OCI-LY3 (cell line): ENCODE data around the gene CEMIP.
"Not testable (repeated sequence)": the region's sequence is repeated elsewhere in the genome, so short reads cannot be mapped to it uniquely, and the experiment has no call there.

ENCODE experiments used
- H2AFZ ChIP-seq: fragments of 200-600, 300-600 bp; shearing (Covaris generic); 2 replicates; pipeline ENCODE4 v1.6.0; 2014; ENCODE audit warnings: antibody characterized with exemption, low read depth, low read length
- H3K27ac ChIP-seq: fragments of 200-600, 300-600 bp; sonication (generic); 2 replicates; pipeline ENCODE4 v1.5.1; 2014; ENCODE audit warnings: mild to moderate bottlenecking, low read length, moderate library complexity, mixed read lengths
- H3K27me3 ChIP-seq: fragments of 200-600, 300-600 bp; sonication (generic); 2 replicates; pipeline ENCODE4 v1.6.1; 2014; ENCODE audit warnings: low read depth, low read length, mixed read lengths
- H3K36me3 ChIP-seq: fragments of 200-600, 300-600 bp; sonication (generic); replicated peaks from 2 replicates; pipeline ENCODE3; 2014; ENCODE audit warnings: low read depth, low read length, mixed read lengths
- H3K4me1 ChIP-seq: fragments of 300-600, 200-600 bp; sonication (generic); 2 replicates; pipeline ENCODE4 v1.6.1; 2014; ENCODE audit warnings: low read length, mixed read lengths
- H3K4me2 ChIP-seq: fragments of 200-600, 300-600 bp; sonication (generic); 2 replicates; pipeline ENCODE4 v1.6.1; 2014; ENCODE audit warnings: low read length, mixed read lengths
- H3K4me3 ChIP-seq: fragments of 300-600, 200-600 bp; sonication (generic); 2 replicates; pipeline ENCODE4 v1.5.1; 2014; ENCODE audit warnings: antibody characterized with exemption, mild to moderate bottlenecking, low read length, moderate library complexity
- H3K79me2 ChIP-seq: fragments of 300-600, 200-600 bp; shearing (Covaris generic); 2 replicates; pipeline ENCODE4 v1.6.1; 2014; ENCODE audit warnings: mild to moderate bottlenecking, low read length, mixed read lengths
- H3K9ac ChIP-seq: fragments of 300-600, 200-600 bp; shearing (Covaris generic); 2 replicates; pipeline ENCODE4 v1.6.0; 2014; ENCODE audit warnings: mild to moderate bottlenecking, low read length, moderate library complexity
- H3K9me3 ChIP-seq: fragments of 200-600, 300-600 bp; shearing (Covaris generic); 2 replicates; pipeline ENCODE4 v1.6.1; 2014; ENCODE audit warnings: low read length, mixed read lengths; ENCODE audit not compliant: insufficient read depth
- H4K20me1 ChIP-seq: fragments of 200-600, 300-600 bp; sonication (generic); 2 replicates; pipeline ENCODE4 v1.6.1; 2016; ENCODE audit warnings: low read length, mixed read lengths; ENCODE audit not compliant: insufficient read depth
- CTCF ChIP-seq: fragments of 200-600, 300-600 bp; sonication (generic); IDR thresholded peaks from 2 replicates; pipeline ENCODE4 v1.5.1; 2014; ENCODE audit warnings: antibody characterized with exemption, low read length, low read depth
- EZH2phosphoT487 ChIP-seq: fragments of 200-600 bp; shearing (Covaris generic); IDR thresholded peaks from 2 replicates; pipeline ENCODE4 v1.6.1; 2018; ENCODE audit warnings: antibody characterized with exemption, mixed run types, low read depth

The CEMIP gene

GRCh38 chr15:80953953-80954778 is 175.0 kb downstream of the CEMIP start:
- Histone ChIP-seq H3K79me2 (no peaks in the 10 kb centered on the region), H3K9ac (no peak overlapping the region), H3K4me2 (no peak overlapping the region), H3K36me3 (peaks cover 33% of the 10 kb centered on the region), H3K4me3 (no peak overlapping the region), H2AFZ (no peak overlapping the region), H3K27ac (no peak overlapping the region), H3K4me1 (peaks cover 2% of the 10 kb centered on the region; the same call in 1 of the 2 replicates), H3K9me3 (no peaks in the 10 kb centered on the region), H3K27me3 (no peaks in the 10 kb centered on the region), H4K20me1 (peaks cover 4% of the 10 kb centered on the region; the same call in 1 of the 2 replicates)
- no peak for TF ChIP-seq EZH2phosphoT487
- TF ChIP-seq CTCF, result no peak

- not testable (repeated sequence) for H3K27ac ChIP-seq, H3K4me3 ChIP-seq, H4K20me1 ChIP-seq, H2AFZ ChIP-seq, H3K4me1 ChIP-seq, H3K9me3 ChIP-seq, H3K4me2 ChIP-seq, H3K9ac ChIP-seq, H3K79me2 ChIP-seq, H3K27me3 ChIP-seq
- peaks cover 38% of the 10 kb centered on the region for H3K36me3 ChIP-seq
Measured at GRCh38 chr15:80955571-80956452, 176.6 kb downstream of the CEMIP start.

- Histone ChIP-seq H3K4me1 (peaks cover 2% of the 10 kb centered on the region; the same call in 1 of the 2 replicates), H3K4me3 (no peak overlapping the region), H3K9ac (no peak overlapping the region), H4K20me1 (peaks cover 4% of the 10 kb centered on the region; the same call in 1 of the 2 replicates), H3K9me3 (no peaks in the 10 kb centered on the region), H3K27ac (no peak overlapping the region), H3K4me2 (no peak overlapping the region), H3K27me3 (no peaks in the 10 kb centered on the region), H3K36me3 (peaks cover 31% of the 10 kb centered on the region), H3K79me2 (no peaks in the 10 kb centered on the region), H2AFZ (no peak overlapping the region)
- no peak for TF ChIP-seq CTCF
- TF ChIP-seq EZH2phosphoT487, result no peak
Measured at GRCh38 chr15:80957556-80957955, 178.4 kb downstream of the CEMIP start.

GRCh38 chr15:80957976-80958375 is 178.8 kb downstream of the CEMIP start:
- Histone ChIP-seq H4K20me1 (peaks cover 4% of the 10 kb centered on the region; the same call in 1 of the 2 replicates), H3K79me2 (no peaks in the 10 kb centered on the region), H3K27me3 (no peaks in the 10 kb centered on the region), H2AFZ (no peak overlapping the region), H3K4me3 (no peak overlapping the region), H3K9ac (no peak overlapping the region), H3K4me2 (no peak overlapping the region), H3K36me3 (peaks cover 29% of the 10 kb centered on the region), H3K27ac (no peak overlapping the region), H3K9me3 (no peaks in the 10 kb centered on the region), H3K4me1 (peaks cover 2% of the 10 kb centered on the region; the same call in 1 of the 2 replicates)
- no peak for TF ChIP-seq CTCF
- TF ChIP-seq EZH2phosphoT487, result no peak
